Stimulated activated CD4-positive, alpha-beta T cell treated with anti-CD3 and anti-CD28 coated beads, Interleukin-2, amount 100 ng/mL, for 4 hours (primary cell): ENCODE data around the gene GNL3L.
"Not testable (repeated sequence)": the region's sequence is repeated elsewhere in the genome, so short reads cannot be mapped to it uniquely, and the experiment has no call there.

Experiments used
- DNase-seq: peaks from one replicate; pipeline ENCODE4 v3.0.0-alpha.2; 2020; ENCODE audit warnings: low read depth

GNL3L gene

DNA sequence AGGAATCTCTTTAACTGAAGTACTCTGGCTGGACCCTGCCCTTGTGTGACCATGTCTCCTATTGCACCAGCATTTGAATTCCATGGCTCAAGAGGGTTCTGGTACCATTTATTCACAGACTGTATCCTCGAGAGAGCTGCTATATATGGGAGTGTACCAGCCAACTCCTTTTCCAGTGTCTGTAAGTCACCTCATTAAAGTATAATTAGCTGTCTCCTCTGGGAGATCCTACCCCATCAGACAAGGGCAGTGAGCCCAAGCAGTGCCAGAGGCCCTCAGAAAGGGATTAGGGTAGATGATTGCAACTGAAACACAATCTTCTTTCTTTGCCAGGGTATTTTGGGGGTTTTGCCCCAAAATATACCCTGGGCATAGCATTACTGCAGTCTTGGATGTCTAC, 31.6 kb downstream of the GNL3L start:
- DNase-seq, result no peak

DNA sequence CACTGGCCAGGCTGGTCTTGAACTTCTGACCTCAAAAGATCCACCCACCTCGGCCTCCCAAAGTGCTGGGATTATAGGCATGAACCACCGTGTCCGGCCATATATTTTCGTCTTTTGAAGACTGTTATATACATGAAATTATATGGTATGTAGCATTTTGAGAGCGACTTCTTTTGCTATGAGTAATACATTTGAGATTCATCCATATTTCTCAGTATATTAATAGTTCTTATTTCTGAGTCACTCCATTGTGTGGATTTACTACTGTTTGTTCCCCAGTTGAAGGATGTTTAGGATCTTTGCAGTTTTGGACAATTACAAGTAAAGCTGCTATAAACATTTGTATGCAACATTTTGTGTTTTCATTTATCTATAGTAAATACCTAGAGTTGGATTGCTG, 34.9 kb downstream of the GNL3L start:
- DNase-seq, result no peak

GRCh38 chrX:54570332-54570731, 40.3 kb downstream of the GNL3L start:
- no peak for DNase-seq

- DNase-seq, result not testable (repeated sequence)
Measured at GRCh38 chrX:54572641-54573040, 42.6 kb downstream of the GNL3L start.

- DNase-seq, result no peak
Measured at GRCh38 chrX:54597728-54598127, 67.7 kb downstream of the GNL3L start.

DNA sequence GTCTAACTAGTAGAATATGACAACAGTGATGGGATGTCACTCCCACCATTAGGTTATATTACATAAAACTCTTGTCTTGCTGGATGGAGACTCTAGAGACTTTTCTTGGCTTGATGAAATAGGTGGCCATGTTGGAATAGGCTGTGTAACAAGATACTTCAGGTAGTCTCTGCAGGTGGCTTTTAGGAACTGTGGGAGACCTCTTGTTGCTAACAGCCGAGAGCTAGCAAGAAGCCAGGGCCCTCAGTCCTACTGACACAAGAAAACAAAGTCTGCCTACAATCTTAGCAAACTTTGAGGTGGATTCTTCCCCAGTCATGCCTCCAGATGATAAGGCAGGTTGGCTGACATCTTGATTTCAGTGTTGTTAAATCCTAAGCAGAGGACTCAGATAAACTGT, 72.5 kb downstream of the GNL3L start:
- DNase-seq, result no peak
